Measurements from ENCODE around the gene USP1. TPM values are rescaled to one million over a fixed set of nuclear protein-coding genes. Genes with fewer than 3 reads are reported as not detected.

Gene USP1
- total RNA-seq, 1 experiment from 2014 or later = 42.9 TPM

GRCh38 chr1:62484824-62485468, 48.1 kb downstream of the USP1 start:
- intact Hi-C loops (cut with micrococcal nuclease; ENCODE audit: unreplicated experiment) = no loop called here

DNA sequence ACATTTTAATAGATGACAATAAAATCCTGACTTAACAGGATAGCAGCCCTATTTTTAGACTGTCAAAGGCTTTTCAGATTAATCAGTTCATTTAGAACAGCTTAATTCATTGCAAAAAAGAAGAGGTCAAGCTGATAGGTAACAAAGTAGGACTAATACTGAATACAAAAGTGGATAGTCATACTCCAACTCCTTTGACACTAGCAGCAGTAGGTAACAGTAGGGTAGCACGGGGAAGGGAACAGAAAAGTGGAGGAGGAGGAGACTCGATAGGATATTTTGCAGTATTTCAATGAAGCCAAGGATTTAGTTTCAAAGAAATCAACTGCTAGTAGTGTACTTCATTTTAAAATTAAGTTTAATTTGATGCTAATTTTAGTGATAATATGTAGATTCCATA, 51.1 kb downstream of the USP1 start:
- no peak overlapping the region for H3K27ac ChIP-seq (ENCODE audit: low read length)
- TF ChIP-seq POLR2AphosphoS5 (IDR thresholded peaks at IDR 0.05; ENCODE audit: low read depth, low read length) = no peak
- no peak for TF ChIP-seq SIN3A (IDR thresholded peaks at IDR 0.05; ENCODE audit: borderline replicate concordance, insufficient read depth, low read depth, low read length)
- TF ChIP-seq TCF7L2 (IDR thresholded peaks at IDR 0.05; ENCODE audit: low read depth, low read length) = no peak
- no peak for TF ChIP-seq CTCF (IDR thresholded peaks at IDR 0.05)
- TF ChIP-seq REST (IDR thresholded peaks at IDR 0.05; ENCODE audit: insufficient read depth in 1 of 2, low read depth in 2 of 2, low read length in 1 of 2) = no peak
- CTCF ChIA-PET = no interaction called here
- H3K4me3 ChIP-seq (ENCODE audit: low read depth in 2 of 2, low read length in 2 of 2) = no peak overlapping the region
- POLR2A ChIA-PET = no interaction called here
- intact Hi-C loops (cut with micrococcal nuclease; ENCODE audit: unreplicated experiment) (no loop called here), in situ Hi-C loops (cut with HindIII; ENCODE audit: low pct_unique_long_range_greater_than_20kb, low sequenced_read_pairs) (no loop called here)
- ATAC-seq (no peak), DNase-seq (ENCODE audit: low read depth, low spot score) (no peak)
- no peaks in the 10 kb centered on the region for H3K9me3 ChIP-seq (ENCODE audit: control insufficient read depth, insufficient read depth, low read depth, low read length)
- no peaks in the 10 kb centered on the region for H3K27me3 ChIP-seq (ENCODE audit: control insufficient read depth, insufficient read depth, low read length)
- no peaks in the 10 kb centered on the region for H3K4me1 ChIP-seq (ENCODE audit: control insufficient read depth, insufficient read depth, low read length)
- BruUV-seq (replicated peaks) = no TSS peak
- no peaks in the 10 kb centered on the region; the same call in 1 of the 2 replicates for H3K36me3 ChIP-seq (ENCODE audit: control insufficient read depth, insufficient read depth, low read length)

More at GRCh38 chr1:62484824-62485468, 48.1 kb downstream of the USP1 start:
- no TSS peak for BruUV-seq (replicated peaks)
- H3K9me3 ChIP-seq (ENCODE audit: control insufficient read depth, insufficient read depth, low read depth, low read length) = no peaks in the 10 kb centered on the region
- in situ Hi-C loops (cut with HindIII; ENCODE audit: low pct_unique_long_range_greater_than_20kb, low sequenced_read_pairs) = no loop called here
- H3K4me3 ChIP-seq (ENCODE audit: low read depth in 2 of 2, low read length in 2 of 2) = no peak overlapping the region
- no peaks in the 10 kb centered on the region for H3K4me1 ChIP-seq (ENCODE audit: control insufficient read depth, insufficient read depth, low read length)
- ChIA-PET POLR2A (interaction anchor here (0.6 kb wide), 1 partner anchor 154 kb away, joined by 7 read pairs; no protein-coding TSS in a partner anchor), CTCF (interaction anchor here (0.6 kb wide), 1 partner anchor 633 kb away, joined by 10 read pairs; no protein-coding TSS in a partner anchor)
- H3K27ac ChIP-seq (ENCODE audit: low read length) = no peak overlapping the region
- H3K27me3 ChIP-seq (ENCODE audit: control insufficient read depth, insufficient read depth, low read length) = no peaks in the 10 kb centered on the region
- DNase-seq (ENCODE audit: low read depth, low spot score) = no peak
- ATAC-seq = no peak
- H3K36me3 ChIP-seq (ENCODE audit: control insufficient read depth, insufficient read depth, low read length) = no peaks in the 10 kb centered on the region; the same call in 1 of the 2 replicates
- TF ChIP-seq REST (IDR thresholded peaks at IDR 0.05; ENCODE audit: insufficient read depth in 1 of 2, low read depth in 2 of 2, low read length in 1 of 2) = no peak
- TF ChIP-seq POLR2AphosphoS5 (IDR thresholded peaks at IDR 0.05; ENCODE audit: low read depth, low read length) = no peak
- no peak for TF ChIP-seq SIN3A (IDR thresholded peaks at IDR 0.05; ENCODE audit: borderline replicate concordance, insufficient read depth, low read depth, low read length)
- TF ChIP-seq CTCF (IDR thresholded peaks at IDR 0.05) = no peak
- no peak for TF ChIP-seq TCF7L2 (IDR thresholded peaks at IDR 0.05; ENCODE audit: low read depth, low read length)
